PFSK-1 (cell line): ENCODE data around the gene KIAA0753.

Experiments
- FOXP2 ChIP-seq: optimal IDR thresholded peaks from 2 replicates; pipeline ENCODE3; 2011; ENCODE audit warnings: borderline replicate concordance, control low read depth, inconsistent platforms; ENCODE audit not compliant: insufficient read depth; ENCODE audit errors: extremely low read length, extremely low read depth
- POLR2AphosphoS5 ChIP-seq: IDR thresholded peaks from 2 replicates; pipeline ENCODE4 v1.6.1; 2012; ENCODE audit warnings: low read depth, mild to moderate bottlenecking, control low read depth, low read length, moderate library complexity
- SIN3A ChIP-seq: IDR thresholded peaks from 2 replicates; pipeline ENCODE4 v1.6.1; 2012; ENCODE audit warnings: mild to moderate bottlenecking, low read length, moderate library complexity, borderline replicate concordance; ENCODE audit not compliant: insufficient read depth
- TAF1 ChIP-seq: IDR thresholded peaks from 2 replicates; pipeline ENCODE4 v1.6.1; 2012; ENCODE audit warnings: low read length, control low read depth, borderline replicate concordance; ENCODE audit not compliant: insufficient read depth
- TF ChIP-seq, protein P1 (sequence below), 2 experiments: IDR thresholded peaks; 2 replicates each; pipeline versions ENCODE4 v1.6.1 to v1.8.0; 2011 to 2012; ENCODE audit warnings: low read depth in 2 of 2, low read length in 2 of 2, control low read depth in 1 of 2, inconsistent platforms in 1 of 2, mild to moderate bottlenecking in 1 of 2, moderate library complexity in 1 of 2; ENCODE audit not compliant: insufficient read depth in 1 of 2

DNA sequence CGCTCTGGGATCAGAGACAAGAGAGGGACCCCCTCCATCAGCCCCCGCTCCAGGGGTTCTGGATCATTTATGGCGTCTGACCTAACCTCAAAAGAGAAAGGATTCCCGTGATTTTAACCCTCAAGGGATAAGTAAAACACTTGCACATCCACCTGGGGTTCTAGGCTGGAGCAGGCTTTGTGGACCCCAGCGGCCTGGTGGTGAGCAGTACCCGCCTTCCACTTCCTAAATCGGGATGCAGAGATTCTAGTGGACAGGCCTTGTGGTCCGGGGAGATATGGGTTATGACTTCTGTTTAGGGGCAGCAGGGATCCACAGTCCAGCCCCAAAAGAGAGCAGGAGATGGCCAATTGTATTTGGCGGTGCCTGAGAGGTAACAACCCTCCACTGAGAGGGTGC, 83.5 kb downstream of the KIAA0753 start:
- TF ChIP-seq TAF1 (no peak), POLR2AphosphoS5 (no peak), FOXP2 (no peak), SIN3A (no peak)
- TF ChIP-seq, protein P1, sequence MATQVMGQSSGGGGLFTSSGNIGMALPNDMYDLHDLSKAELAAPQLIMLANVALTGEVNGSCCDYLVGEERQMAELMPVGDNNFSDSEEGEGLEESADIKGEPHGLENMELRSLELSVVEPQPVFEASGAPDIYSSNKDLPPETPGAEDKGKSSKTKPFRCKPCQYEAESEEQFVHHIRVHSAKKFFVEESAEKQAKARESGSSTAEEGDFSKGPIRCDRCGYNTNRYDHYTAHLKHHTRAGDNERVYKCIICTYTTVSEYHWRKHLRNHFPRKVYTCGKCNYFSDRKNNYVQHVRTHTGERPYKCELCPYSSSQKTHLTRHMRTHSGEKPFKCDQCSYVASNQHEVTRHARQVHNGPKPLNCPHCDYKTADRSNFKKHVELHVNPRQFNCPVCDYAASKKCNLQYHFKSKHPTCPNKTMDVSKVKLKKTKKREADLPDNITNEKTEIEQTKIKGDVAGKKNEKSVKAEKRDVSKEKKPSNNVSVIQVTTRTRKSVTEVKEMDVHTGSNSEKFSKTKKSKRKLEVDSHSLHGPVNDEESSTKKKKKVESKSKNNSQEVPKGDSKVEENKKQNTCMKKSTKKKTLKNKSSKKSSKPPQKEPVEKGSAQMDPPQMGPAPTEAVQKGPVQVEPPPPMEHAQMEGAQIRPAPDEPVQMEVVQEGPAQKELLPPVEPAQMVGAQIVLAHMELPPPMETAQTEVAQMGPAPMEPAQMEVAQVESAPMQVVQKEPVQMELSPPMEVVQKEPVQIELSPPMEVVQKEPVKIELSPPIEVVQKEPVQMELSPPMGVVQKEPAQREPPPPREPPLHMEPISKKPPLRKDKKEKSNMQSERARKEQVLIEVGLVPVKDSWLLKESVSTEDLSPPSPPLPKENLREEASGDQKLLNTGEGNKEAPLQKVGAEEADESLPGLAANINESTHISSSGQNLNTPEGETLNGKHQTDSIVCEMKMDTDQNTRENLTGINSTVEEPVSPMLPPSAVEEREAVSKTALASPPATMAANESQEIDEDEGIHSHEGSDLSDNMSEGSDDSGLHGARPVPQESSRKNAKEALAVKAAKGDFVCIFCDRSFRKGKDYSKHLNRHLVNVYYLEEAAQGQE (IDR thresholded peaks at IDR 0.05; ENCODE audit: insufficient read depth in 1 of 2, low read depth in 2 of 2, low read length in 2 of 2) = no peak
